ENCODE results near the gene LIN37.
"Not testable (repeated sequence)": the region's sequence is repeated elsewhere in the genome, so short reads cannot be mapped to it uniquely, and the experiment has no call there.

Gene LIN37

DNA sequence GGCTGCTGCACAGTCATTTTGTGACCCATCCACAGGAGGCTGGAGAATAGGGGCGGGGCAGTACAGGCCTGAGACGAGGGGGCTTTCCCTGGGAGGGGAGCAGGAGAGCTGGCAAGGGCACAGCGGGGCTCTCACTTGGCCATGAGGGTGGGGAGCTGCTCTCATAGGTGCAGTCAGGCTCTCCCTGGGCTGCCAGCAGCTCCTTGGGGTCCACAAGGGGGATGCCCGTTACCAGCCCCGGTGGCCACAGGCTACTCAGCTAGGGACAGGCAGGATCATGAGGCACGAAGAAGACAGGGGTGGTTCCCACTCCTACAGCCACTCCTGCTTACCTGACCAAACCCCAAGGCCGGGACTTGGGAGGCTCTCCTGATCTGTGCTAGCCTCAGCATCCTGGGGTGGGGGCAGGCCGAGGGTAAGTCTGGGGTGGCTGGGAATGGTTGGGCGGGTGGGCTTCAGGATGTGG lies 43.5 kb downstream of the LIN37 start:
- DNase-seq: no peak

GRCh38 chr19:35792312-35792711 lies 43.9 kb downstream of the LIN37 start:
- DNase-seq: no peak

DNA sequence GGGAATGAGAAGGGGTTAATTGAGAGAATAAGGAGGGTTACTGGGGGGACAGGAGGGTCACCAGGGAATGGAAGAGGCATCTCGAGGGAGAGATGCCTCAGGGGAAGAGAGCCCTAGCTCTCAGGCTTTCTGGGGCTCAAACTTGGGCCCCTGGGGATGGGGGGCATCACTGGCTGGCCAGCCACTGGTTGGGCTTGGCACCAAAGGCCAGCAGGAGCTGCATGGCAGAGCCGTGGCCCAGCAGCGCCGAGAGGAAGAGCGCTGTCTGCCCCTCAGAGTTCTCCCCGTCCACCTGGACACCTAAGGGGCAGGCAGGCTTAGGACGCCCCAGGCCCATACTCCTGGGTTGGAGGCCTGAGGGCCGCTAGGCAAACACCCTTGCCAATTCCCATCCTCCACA lies 44.5 kb downstream of the LIN37 start:
- DNase-seq: no peak

- no peak for DNase-seq
Observed at GRCh38 chr19:35793381-35794165, 45.2 kb downstream of the LIN37 start.

- DNase-seq: not testable (repeated sequence)
Observed at GRCh38 chr19:35795564-35795963, 47.2 kb downstream of the LIN37 start.

DNA sequence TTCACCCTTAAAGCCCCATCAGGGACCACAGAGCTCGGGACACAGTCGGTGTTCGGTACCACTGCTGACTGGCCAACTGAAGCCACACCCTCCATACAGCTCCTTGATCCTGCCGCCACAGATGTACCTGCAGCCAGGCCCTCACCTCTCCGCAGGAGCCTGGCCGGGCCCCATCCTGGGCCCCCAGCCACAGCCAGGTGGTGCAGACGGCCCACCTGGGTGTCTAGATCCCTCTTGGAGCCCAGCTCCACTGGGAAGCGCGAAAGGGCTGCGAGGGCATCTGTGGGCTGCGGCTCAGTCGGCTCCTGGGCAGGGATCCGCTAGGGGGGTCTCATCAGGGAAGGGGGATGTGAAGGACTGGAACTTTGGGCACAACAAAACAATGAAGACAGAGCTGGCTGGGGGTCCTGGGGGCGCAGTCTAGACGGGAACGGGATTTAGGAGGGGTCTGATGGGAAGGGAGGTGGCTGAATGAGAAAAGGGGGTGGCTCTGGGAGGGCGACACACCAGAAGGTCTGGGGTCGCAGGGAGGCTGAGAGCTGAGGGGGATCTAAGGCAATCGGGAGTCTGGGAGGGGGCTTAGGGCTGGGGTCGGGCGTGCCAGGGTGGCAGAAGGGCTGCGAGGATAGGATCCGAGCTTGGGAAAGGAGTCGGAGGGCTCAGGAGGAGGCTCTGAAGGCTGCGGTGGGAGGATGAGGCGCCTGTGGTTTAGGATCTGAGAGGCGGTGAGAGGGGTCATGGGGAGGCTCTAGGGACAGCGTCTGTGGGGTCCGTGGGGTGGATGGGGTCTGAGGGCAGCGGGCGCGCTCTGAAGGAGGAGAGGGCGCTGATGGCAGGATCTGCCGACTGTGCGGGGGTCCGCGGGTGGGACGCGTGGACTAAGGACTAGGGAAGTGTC lies 48.5 kb downstream of the LIN37 start:
- DNase-seq: no peak

DNA sequence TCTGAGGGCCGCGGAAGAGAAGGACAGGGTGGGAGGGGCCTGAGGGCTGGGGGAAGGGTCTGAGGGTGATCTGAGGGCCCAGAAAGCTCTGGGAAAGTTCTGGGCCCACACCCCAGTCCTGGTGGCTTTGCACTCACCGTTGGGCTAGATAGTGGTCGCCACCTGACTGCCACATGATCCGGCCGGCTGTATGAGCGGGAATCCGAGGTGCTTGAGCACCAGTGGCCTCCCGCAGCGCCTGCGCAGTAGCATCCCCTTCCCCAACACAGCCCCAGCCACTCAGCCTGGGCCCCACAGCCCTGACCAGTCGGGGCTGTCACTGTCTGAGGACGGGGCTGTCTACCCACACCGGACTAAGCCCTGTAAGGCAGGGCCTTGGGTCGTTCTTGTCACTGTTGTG lies 49.3 kb downstream of the LIN37 start:
- DNase-seq: no peak

- DNase-seq: no peak
Observed at GRCh38 chr19:35801828-35802227, 53.5 kb downstream of the LIN37 start.
